HUES64 (cell line): Measurements from ENCODE around the gene RNF222.

Experiments used
- H3K27ac ChIP-seq: 2 replicates; pipeline ENCODE4 v1.7.0; 2013; ENCODE audit warnings: low read depth, low read length, inconsistent platforms
- H3K27me3 ChIP-seq: 2 replicates; pipeline ENCODE4 v1.6.1; 2013; ENCODE audit warnings: mild to moderate bottlenecking, low read length; ENCODE audit not compliant: insufficient read depth
- H3K36me3 ChIP-seq: 2 replicates; pipeline ENCODE4 v1.6.1; 2013; ENCODE audit warnings: mild to moderate bottlenecking, low read length; ENCODE audit not compliant: insufficient read depth
- H3K4me1 ChIP-seq: 2 replicates; pipeline ENCODE4 v1.6.1; 2013; ENCODE audit warnings: mild to moderate bottlenecking, low read length, moderate library complexity; ENCODE audit not compliant: insufficient read depth
- H3K4me3 ChIP-seq: 2 replicates; pipeline ENCODE4 v1.5.1; 2013; ENCODE audit warnings: mild to moderate bottlenecking, low read length, moderate library complexity
- H3K9ac ChIP-seq: 2 replicates; pipeline ENCODE4 v1.6.1; 2013; ENCODE audit warnings: mild to moderate bottlenecking, low read depth, low read length
- H3K9me3 ChIP-seq: 2 replicates; pipeline ENCODE4 v1.6.1; 2013; ENCODE audit warnings: low read depth, low read length; ENCODE audit not compliant: insufficient read depth
- WGBS: fragments of 150-250, 120-280 bp; methylation state at CpG from one replicate; pipeline ENCODE4 v1.1.7; 2013; ENCODE audit warnings: missing lambda C conversion rate; 5-methylcytosine and 5-hydroxymethylcytosine counted together

Gene RNF222

DNA sequence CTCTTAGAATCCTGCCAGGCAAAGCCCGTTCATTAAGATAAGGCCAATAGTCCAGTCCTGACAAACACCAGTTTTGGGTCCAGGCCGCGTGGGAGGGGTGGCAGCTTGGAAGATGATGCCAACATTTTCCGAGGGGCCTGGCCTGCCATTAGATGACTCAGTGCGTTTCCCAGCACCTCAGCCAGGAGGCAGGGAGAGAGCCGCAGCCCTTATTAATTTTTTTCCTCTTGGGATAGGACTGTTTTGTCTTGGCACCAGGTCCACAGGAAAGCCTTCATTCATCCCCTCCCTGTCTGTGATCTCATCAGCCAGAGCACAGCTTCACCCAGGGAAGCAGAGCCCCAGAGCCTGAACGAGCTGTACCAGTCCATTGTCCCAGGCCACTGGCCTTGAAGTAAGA, 33.3 kb upstream of the RNF222 start:
- Histone ChIP-seq H3K27ac (no peak overlapping the region), H3K36me3 (no peaks in the 10 kb centered on the region), H3K27me3 (no peaks in the 10 kb centered on the region), H3K9me3 (no peaks in the 10 kb centered on the region), H3K9ac (no peak overlapping the region), H3K4me3 (no peak overlapping the region), H3K4me1 (no peaks in the 10 kb centered on the region)
- WGBS: 87% methylated on average over 7 of the region's 7 CpGs

DNA sequence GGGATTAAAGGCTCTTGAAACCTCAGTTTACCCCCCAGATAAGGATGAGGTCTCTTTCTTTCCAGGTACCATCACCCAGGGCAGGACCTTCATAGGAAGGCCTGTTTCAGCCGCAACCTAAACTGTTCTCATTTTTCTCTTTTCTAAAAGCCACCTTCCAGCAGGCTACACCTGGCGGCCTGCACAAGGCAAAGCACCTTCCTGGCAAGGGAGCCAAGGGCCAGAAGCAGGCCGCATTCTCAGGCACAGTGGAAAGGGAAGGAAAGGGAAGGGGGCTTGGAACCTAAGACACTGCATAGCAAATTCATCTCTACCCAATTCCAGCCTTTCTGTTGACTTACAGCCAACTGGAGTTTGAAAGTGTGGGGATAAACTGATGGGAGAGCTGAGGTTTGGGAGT, 29.2 kb upstream of the RNF222 start:
- H3K4me1 ChIP-seq: no peaks in the 10 kb centered on the region
- no peak overlapping the region for H3K9ac ChIP-seq
- H3K36me3 ChIP-seq: no peaks in the 10 kb centered on the region
- no peak overlapping the region for H3K27ac ChIP-seq
- no peaks in the 10 kb centered on the region for H3K9me3 ChIP-seq
- H3K4me3 ChIP-seq: no peak overlapping the region
- 96% methylated on average over 3 of the region's 3 CpGs for WGBS
- H3K27me3 ChIP-seq: no peaks in the 10 kb centered on the region

DNA sequence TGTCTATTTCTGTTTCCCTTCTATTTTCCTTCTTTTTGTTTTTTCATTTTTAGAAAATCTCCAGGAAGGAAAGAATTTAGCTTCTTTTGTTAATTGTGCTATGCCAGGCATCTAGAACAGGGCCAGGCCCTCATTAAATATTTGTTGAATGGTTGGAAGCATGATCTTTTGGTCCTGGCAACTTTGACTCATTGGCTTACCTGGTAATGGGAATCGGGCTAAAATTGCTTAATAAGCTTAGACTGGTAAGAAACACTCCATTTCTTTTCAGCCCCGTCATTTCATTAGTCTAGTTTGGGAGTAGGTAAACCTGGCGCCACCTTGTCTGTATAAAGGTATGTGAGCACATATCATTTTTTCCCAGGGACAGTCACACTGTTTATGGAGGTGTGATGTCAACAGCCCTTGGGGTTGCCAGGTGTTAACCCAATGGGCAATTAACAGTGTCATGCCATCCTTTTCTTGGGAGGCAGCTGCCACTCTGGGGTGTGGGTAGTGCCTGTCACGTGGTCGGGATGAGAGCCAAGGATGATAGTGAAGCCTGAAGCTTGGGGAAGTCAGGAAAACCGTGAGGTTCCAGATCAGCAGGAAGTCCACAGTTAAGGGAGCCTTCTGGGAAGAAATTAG, 28.6 kb upstream of the RNF222 start:
- Histone ChIP-seq H3K9ac (no peak overlapping the region), H3K4me3 (no peak overlapping the region), H3K4me1 (no peaks in the 10 kb centered on the region), H3K9me3 (no peaks in the 10 kb centered on the region), H3K36me3 (no peaks in the 10 kb centered on the region), H3K27me3 (no peaks in the 10 kb centered on the region), H3K27ac (no peak overlapping the region)
- WGBS: 83% methylated on average over 6 of the region's 6 CpGs

DNA sequence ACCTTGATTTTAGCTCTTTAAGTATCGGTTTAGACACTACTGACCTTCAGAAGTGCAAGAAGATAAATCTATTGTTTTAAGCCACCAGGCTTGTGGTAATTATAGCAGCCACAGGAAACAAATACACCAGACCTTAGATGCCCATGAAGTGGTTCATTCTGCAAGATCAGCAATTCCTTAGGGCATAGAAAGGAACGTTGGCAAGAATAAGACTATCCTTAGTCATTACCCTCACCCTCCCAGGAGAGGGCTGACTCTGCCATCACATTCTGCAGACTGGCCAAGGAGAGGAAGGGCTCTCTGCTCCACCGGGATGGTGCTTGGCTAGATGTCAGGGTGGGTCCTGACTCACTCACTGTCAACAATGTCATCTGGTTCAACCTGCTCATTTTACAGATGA, 23.9 kb upstream of the RNF222 start:
- Histone ChIP-seq H3K27me3 (no peaks in the 10 kb centered on the region), H3K9ac (no peak overlapping the region), H3K36me3 (no peaks in the 10 kb centered on the region), H3K4me3 (no peak overlapping the region), H3K9me3 (no peaks in the 10 kb centered on the region), H3K27ac (no peak overlapping the region), H3K4me1 (no peaks in the 10 kb centered on the region)
- 81% methylated on average over 3 of the region's 3 CpGs for WGBS

DNA sequence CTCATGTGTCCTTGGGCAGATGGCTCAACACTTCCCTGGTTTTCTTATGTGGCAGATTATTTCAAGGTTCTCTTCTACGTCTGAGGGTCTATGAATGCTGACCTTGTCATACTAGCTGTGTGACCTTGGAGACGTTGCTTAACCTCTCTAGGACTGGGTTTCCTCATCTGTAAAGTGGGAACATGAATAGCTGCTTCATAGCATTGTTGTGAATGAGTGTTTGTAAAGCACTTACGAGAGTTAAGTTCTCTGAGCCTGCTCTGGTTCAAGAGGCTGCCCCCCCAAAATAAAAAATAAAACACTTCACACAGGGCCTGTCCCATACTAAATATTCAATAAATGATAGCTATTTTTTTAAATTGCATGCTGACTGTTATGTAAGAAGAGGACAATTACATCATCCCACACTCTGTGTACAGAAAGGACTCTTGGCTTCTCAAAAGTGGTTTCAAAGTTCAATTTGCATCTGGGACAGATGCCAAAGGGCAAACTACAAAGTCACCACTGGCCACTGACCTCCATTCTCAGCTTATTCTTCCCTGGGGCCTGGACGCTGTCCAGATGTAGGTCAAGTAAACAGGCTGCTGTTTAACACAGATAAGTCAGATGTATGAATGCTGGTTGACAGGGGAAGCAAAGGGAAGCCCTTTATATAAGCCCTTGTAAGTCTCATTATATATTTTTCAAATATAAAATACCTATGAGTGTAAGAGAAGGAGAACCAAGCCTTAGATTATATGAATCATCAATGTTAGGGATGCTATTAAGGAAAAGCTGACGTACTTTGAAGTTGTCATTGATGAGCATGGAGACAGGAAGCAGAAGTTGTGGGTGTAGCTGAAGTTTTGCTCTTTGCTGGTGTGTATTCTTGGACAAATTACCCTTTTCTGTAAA, 22.7 kb upstream of the RNF222 start:
- no peaks in the 10 kb centered on the region for H3K4me1 ChIP-seq
- H3K27ac ChIP-seq: no peak overlapping the region
- H3K9ac ChIP-seq: no peak overlapping the region
- 81% methylated on average over 5 of the region's 5 CpGs for WGBS
- H3K36me3 ChIP-seq: no peaks in the 10 kb centered on the region
- H3K4me3 ChIP-seq: no peak overlapping the region
- no peaks in the 10 kb centered on the region for H3K27me3 ChIP-seq
- H3K9me3 ChIP-seq: no peaks in the 10 kb centered on the region

DNA sequence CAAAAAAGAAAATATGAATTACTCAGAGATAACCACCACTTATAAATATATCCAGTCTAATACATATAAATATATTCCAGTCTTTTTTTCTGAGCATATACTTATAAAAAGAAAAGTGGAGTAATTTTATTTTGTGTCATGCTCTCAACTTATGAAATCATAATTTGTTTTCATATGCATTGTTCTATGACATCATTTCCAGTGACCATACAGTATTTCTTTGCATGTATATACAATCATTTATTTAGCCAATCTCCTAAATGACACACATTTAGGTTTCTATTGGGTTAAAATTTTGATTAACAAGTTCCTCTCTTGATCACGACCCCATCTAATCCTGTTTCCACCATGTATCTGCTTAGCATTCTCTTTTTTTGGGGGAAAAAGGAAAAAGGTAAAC, 21.7 kb upstream of the RNF222 start:
- whole genome bisulfite sequencing: no CpG with 5 or more reads among the region's 1 CpG
- no peaks in the 10 kb centered on the region for H3K9me3 ChIP-seq
- H3K27ac ChIP-seq: no peak overlapping the region
- no peak overlapping the region for H3K4me3 ChIP-seq
- no peaks in the 10 kb centered on the region for H3K4me1 ChIP-seq
- H3K36me3 ChIP-seq: no peaks in the 10 kb centered on the region
- no peak overlapping the region for H3K9ac ChIP-seq
- no peaks in the 10 kb centered on the region for H3K27me3 ChIP-seq

DNA sequence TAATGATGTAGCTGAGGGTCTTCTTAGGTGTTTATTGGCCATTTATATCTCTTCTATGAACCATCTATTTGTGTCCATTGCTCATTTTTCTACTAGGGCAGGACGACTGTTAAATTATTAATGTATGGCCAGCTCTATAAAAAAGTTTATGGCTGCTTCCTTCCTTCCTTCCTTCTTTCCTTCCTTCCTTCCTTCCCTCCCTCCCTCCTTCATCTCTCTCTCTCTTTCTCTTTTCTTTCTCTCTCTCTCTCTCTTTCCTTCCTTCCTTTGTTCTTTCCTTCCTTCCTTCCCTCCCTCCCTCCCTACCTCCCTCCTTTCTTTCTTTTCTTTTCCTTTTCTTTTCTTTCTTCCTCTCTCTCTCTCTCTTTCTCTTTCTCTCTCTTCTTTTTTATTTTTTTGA, 20.8 kb upstream of the RNF222 start:
- Histone ChIP-seq H3K4me1 (no peaks in the 10 kb centered on the region), H3K4me3 (no peak overlapping the region), H3K9me3 (no peaks in the 10 kb centered on the region), H3K36me3 (no peaks in the 10 kb centered on the region), H3K9ac (no peak overlapping the region), H3K27me3 (no peaks in the 10 kb centered on the region), H3K27ac (no peak overlapping the region)
- no CpG with 5 or more reads among the region's 1 CpG for WGBS

DNA sequence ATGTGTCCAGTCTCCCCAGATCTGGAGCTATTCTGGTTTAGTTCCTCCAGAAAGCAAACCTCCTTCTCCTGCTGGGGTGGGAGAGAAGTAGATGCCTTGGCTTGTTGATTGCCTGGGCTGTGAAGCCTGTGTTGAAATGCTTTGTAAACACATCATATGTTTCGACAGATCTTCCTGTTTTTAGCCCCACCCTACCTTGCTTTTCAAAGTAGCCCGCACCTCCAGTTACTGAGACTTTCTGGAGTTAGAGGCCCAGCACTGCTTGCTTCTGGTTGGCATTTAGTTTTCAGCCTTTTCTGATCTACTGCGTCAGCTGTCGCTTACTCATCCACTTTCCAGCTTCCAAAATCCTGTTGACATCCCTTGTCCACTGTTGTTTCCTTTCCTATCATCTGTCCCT, 20.2 kb upstream of the RNF222 start:
- H3K9ac ChIP-seq: no peak overlapping the region
- H3K9me3 ChIP-seq: no peaks in the 10 kb centered on the region
- H3K27me3 ChIP-seq: no peaks in the 10 kb centered on the region
- H3K36me3 ChIP-seq: no peaks in the 10 kb centered on the region
- H3K4me3 ChIP-seq: no peak overlapping the region
- no peaks in the 10 kb centered on the region for H3K4me1 ChIP-seq
- H3K27ac ChIP-seq: no peak overlapping the region
- WGBS: 93% methylated on average over 4 of the region's 4 CpGs

DNA sequence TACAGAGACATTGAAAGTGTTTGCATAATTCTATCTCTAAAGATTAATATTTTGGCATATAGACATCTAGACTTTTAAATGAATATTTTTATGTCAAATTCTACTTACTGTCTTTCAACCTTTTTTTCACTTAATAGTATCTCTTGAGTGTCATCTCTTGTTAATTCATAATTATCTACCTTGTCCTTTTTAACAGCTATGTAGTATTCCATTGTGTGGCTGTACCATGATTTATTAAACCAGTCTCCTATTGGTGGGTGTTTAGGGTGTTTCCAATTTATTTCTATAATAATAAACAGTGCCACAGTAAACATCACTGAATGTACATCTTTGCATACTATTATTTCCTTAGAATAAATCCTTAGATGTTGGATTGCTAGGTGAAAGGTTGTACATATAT, 16.3 kb upstream of the RNF222 start:
- Histone ChIP-seq H3K36me3 (no peaks in the 10 kb centered on the region), H3K4me3 (no peak overlapping the region), H3K9ac (no peak overlapping the region), H3K9me3 (no peaks in the 10 kb centered on the region), H3K4me1 (no peaks in the 10 kb centered on the region), H3K27me3 (no peaks in the 10 kb centered on the region), H3K27ac (no peak overlapping the region)

DNA sequence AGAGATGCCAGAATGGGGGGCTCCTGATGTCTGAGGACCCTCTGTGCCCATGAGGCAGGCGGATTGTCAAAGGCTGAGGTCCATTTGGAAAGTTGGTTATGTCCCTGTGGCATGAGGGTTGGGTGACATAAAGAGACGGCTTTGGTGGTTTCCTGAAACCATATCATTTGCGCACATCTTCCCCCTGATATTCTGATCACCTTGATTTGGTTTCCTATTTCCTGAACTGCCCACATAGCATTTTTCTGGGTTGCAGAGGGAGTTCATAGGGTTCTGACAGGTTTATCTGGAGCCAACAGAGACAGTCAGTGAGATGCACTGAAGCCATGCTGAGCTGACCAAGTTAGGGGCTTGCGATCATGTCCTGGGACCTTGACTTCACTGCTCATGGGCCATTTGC, 15.7 kb upstream of the RNF222 start:
- H3K27ac ChIP-seq: no peak overlapping the region
- H3K27me3 ChIP-seq: no peaks in the 10 kb centered on the region
- 95% methylated on average over 3 of the region's 4 CpGs for WGBS

DNA sequence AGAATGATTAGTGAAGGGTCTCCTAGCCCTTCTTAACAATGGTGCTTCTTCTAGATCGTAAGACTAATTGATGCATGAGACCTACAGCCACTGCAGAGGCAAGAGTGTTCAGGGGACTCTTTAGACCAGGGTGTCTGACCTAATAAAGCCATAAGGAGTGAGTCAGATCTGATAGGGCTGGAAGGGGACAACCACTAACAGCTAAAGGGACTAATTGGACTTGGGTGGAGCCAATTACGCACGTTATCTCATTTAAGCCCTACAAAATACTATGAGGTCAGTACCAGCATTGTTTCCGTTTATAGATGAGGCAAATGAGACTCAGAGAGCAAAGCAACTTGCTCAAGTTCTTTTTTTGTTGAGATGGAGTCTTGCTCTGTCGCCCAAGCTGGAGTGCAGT, 14.5 kb upstream of the RNF222 start:
- no peaks in the 10 kb centered on the region for H3K36me3 ChIP-seq
- 79% methylated on average over 5 of the region's 5 CpGs for WGBS
- no peak overlapping the region for H3K27ac ChIP-seq
- no peak overlapping the region for H3K9ac ChIP-seq
- H3K4me3 ChIP-seq: no peak overlapping the region
- 0 out of 2 replicates have a peak, but pooled peaks cover 4% of the 10 kb centered on the region for H3K4me1 ChIP-seq
- no peaks in the 10 kb centered on the region for H3K27me3 ChIP-seq
- no peaks in the 10 kb centered on the region for H3K9me3 ChIP-seq

More for the DNA sequence above, 15.7 kb upstream of the RNF222 start:
- Histone ChIP-seq H3K36me3 (no peaks in the 10 kb centered on the region), H3K9me3 (no peaks in the 10 kb centered on the region), H3K4me3 (no peak overlapping the region), H3K4me1 (0 out of 2 replicates have a peak, but pooled peaks cover 4% of the 10 kb centered on the region), H3K9ac (no peak overlapping the region)
